H4 (cell line): ENCODE results near the gene SPG7. TPM values are rescaled to one million over a fixed set of nuclear protein-coding genes. Genes with fewer than 3 reads are reported as not detected.
A peak's percentile ranks its signal among the peaks of the same experiment; 100 is the strongest.

Experiments
- DNase-seq: peaks from one replicate; pipeline ENCODE4 v3.0.0-alpha.2; 2015; ENCODE audit warnings: low spot score
- total RNA-seq: library from RNA; depleted of rRNA; stranded (reverse); fragments of >200 nt; shearing (Covaris generic); gene quantifications from 2 replicates; pipeline ENCODE4 v1.2.3, GENCODE V29; 2014

Gene SPG7
- total RNA-seq, 1 experiment from 2014 or later: 45.0 TPM

GRCh38 chr16:89485701-89486246 is 22.4 kb upstream of the SPG7 start:
- no peak for DNase-seq

DNA sequence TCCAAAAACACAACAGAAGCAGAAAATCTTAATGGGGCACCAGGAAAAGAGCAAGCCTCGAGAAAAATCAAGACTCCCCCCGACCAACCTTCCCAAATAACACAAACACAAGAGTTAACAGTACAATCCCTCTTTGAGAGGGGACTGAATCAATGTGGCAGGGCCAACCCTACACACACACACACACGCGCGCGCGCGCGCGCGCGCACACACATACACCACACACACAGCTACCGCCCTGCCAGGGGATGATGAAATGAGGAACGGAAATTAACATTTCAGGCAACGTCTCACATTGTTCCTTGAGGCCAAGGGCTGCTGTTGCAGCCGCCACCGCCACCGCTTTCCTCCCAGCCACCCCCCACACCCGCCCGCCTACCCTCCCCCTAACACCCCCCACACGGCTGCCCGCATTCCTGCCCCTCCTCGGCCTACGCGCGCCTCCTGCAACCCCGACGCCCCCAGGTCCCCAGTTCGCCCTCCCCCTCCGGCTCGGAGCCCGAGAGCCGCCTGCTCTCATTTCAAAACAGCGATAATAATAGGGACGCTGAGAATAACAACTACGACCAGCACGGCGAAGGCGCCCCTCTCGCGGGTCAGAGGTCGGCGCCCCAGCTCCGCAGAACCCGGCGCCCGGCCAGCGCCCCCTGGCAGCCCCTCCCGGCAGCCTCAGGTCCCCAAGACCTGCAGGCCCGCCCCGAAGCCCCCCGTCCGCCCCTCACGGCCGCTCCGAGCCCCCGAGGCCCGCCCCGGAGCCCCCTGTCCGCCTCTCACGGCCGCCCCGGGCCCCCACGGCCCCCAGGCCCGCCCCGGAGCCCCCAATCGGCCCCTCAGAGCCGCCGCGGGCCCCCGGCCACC is 18.9 kb upstream of the SPG7 start:
- peak; percentile 98 for DNase-seq

- DNase-seq: no peak
Measured at GRCh38 chr16:89489898-89490438, 18.2 kb upstream of the SPG7 start.

DNA sequence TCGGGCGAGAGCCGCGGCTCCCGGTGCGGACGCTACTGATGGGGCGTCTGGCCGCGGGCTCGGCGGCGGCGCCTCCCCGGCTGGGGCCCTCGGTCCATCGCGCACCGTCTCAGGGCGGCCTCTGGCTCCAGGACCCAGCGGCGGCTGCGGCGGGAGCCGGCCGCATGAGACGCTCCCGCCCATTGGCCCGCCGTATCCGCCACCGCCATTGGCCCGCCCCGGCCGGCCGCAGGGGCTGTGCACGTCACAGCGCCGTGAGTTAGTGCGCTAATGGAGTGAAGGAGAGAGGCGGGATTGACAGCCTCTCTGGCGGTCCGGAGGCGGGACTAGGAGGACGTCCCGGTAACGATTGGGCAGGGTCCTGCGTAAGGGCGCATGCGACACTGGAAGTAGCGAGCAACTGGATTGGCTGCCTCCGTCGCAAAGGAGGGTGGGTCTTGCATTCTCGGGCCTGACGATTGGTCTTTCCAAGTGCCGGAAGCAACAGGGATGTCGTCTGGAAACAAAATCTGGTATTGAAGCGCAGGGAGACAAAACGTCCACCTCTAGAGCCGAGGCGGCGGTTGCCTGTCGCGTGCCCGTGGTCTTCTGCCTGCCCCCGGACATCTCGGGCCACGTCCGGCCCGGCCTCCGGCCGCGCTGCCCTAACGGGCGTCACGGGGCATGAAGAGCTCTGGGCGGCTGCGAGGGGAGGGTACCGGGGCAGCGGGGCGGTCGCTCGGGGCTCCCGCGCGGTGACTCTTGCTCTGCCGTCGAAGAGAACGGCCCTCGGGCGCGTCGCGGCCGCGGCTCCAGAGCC is 17.6 kb upstream of the SPG7 start, which contains the start of gene ANKRD11:
Gene ANKRD11, minus strand, starts transcription at position 123 of the 799 bp plus-strand sequence. CDS start 173,542 bp downstream, outside the sequence.
- DNase-seq: peak; percentile 100

GRCh38 chr16:89491238-89491869 is 16.8 kb upstream of the SPG7 start:
- no peak for DNase-seq

- no peak for DNase-seq
Measured at GRCh38 chr16:89491974-89492687, 16.1 kb upstream of the SPG7 start.

GRCh38 chr16:89493776-89494175 is 14.4 kb upstream of the SPG7 start:
- DNase-seq: no peak

GRCh38 chr16:89495121-89495520 is 13.1 kb upstream of the SPG7 start:
- DNase-seq: no peak

DNA sequence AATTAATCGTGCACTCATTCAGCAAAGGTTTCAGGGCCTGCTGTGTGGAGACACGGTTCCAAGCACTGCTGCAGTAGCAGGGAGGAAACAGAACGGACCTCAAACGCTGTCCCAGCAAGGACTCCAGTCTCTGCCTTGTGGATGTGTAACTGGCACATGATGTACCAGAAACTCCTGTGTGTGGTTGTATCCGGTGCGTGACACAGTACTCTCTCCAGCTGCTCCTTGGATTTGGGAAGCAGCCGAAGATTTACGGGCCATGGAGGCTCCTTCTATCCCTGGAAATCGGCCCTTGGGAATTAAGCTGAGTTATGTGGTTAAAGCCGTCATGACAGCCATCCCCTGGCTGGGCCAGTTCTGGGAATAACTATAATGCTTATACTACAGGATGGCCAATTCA is 9.4 kb upstream of the SPG7 start:
- no peak for DNase-seq

GRCh38 chr16:89499767-89500166 is 8.4 kb upstream of the SPG7 start:
- no peak for DNase-seq

GRCh38 chr16:89502081-89502843 is 5.9 kb upstream of the SPG7 start:
- no peak for DNase-seq

DNA sequence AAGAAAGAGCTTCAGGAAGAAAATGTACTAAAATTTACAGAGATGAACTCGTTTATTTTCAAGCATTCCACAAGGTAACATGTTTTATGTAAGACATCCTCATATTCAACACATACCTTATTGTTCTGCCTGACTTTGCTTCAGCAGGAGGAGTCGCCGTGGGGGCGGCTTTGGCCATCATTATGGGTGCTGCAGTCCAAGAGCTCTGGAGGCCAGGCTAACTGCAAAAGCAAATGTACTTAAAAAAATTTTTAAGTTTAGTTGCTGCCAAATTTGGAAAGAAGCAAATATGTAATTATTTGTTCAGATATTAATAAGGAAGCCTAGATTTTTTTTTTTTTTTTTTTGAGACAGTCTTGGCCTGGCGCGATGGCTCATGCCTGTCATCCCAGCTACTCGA is 4.1 kb upstream of the SPG7 start:
- DNase-seq: no peak

DNA sequence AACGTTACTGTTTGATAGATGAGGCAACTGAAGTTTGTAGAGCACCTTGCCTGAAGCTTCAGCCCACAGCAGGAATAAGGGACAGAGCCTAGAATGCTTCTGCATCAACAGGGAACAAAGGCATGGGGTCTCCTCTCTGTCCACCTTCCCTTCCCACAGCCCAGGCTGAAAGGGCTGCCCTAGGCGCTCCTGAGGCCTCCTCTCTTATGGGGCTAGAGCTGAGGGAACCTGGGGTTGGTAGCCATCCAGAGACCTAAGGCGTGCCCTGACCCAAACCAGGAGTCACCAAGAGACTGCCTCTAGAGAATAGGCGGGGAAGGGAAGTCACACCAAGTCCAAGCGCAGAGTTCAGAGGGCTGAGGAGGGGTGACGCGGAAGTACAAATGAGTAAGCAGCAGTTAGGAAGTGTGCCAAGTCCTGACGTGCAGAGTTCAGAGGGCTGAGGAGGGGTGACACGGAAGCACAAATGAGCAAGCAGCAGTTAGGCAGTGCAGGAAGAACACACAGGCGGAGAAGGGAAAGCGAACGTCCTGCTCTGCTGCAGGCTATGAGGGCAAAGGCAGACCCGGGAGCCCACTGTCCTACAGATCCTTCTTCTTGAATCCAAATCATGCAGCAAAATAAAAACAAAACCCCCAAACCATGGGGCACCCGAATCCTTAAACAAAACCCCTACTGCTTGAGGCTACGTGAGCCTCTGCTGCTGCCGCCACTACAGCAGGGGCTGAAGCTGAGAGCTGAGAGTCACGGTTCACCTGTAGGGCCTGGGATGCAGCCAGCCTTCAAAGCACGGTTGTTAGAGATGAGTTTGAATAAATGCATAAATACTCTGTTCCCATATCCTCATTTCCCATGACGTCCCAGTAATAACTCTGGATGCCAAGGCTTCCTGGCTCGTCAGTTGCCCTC is 2.7 kb upstream of the SPG7 start:
- peak; percentile 81 for DNase-seq

DNA sequence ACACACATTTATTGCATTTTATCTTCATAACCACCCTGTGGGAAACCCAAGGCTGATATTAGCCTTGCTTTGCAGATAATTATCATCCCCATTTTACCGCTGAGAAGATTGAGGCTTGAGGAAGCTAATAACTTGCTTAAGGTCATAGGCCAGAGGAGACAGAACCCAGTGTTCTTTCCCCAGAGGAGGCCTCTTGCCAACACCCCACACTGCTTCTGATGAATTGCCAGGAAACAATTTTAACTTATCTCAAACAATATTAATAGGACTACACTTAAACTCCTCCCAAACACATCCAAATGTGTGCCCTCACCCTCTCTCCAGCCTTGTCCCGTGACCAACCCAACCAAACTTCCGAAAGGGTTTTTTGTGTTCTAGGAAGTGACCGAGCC is 2.1 kb upstream of the SPG7 start:
- DNase-seq: no peak

DNA sequence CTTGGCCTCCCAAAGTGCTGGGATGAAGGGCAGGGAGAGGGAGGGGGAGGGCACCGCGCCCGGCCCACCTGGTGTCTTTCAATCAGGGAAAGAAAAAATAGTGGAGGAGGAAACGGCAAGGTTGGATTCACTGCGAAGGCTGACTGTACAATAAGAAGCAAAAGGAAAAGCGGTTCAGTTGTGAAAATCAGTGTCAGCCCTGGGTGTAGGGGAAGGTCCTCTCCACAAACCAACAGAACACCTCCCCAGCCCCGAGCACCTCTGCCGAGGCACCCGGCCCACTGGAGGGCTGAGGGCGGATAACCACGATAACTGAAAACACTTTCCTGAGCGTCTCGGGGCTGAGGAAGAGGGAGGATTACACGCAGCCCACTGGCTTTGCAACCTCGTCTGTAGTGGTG is 1.4 kb upstream of the SPG7 start:
- no peak for DNase-seq

DNA sequence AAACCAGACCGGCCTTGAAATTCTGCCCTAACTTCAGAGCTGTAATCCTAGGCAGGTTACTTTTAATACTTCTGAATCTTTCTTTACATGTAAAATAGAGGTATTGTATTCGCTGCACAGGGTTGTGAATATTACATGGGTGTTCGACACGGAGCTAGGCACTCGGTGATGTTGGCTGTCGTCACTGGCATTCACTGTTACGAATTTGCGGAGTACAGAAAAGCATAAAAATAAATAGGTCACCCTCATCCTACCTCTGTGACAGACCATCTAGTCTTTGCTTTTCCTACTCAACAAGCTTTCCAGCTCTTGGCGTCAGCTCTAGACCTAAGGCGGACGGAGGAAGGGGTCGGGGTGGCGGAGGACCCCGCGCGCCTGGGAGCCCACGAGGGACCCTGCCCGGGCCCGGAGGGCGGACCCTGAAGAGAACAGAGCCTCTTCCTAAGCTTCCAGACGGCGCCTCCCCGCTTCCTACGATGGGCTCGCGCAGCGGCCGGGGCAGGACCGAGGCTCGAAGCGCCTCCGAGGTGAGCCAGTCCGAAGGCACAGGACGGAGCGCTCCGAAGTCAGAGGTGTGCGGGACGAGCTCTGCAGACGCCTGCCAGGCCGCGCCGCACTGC is 879 bp upstream of the SPG7 start:
- DNase-seq: no peak

DNA sequence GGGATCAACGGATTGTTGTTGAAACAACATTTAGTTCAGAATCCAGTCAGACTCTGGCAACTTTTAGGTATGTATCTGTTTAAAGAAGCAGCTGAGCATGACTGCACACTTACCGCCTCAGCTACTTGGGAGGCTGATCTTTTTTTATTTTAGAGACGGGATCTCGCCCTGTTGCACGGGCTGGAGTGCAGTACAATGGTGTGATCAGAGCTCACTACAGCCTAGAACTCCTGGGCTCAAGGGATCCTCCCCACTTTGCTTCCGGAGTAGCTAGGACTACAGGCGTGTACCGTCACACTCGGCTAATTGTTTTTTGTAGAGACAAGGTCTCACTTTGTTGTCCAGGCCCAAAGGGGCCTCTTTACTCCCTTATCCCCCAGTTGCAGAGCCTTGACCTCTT is 2.3 kb downstream of the SPG7 start:
- no peak for DNase-seq

- DNase-seq: no peak
Measured at GRCh38 chr16:89511374-89511773, 3.2 kb downstream of the SPG7 start.

DNA sequence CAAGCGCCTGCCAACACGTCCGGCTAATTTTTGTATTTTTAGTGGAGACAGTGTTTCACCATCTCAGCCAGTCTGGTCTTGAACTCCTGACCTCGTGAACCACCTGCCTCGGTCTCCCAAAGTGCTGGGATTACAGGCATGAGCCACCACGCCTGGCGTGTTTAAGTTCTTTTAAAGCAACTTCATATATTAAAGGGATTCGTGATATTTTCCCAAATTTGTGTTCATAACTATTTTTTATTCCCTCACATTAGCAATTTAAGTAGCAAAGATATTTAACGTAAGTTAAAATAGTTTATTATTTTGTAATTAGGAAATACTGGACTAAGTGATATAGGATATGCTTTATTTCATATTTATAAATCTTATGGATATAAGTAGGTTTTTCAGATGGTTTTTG is 4.2 kb downstream of the SPG7 start:
- no peak for DNase-seq
